ENCODE measurements around the gene CNTNAP5.

- TF ChIP-seq CTCF (IDR thresholded peaks at IDR 0.05) (no peak), REST (IDR thresholded peaks at IDR 0.05; ENCODE audit: insufficient read depth in 1 of 2, low read depth in 2 of 2, low read length in 1 of 2) (no peak)
Observed at GRCh38 chr2:124193706-124194105, 168.6 kb downstream of the CNTNAP5 start.
